CD14-positive monocyte (primary cell): Measurements from ENCODE around the gene STKLD1. TPM values are rescaled to one million over a fixed set of nuclear protein-coding genes. Genes with fewer than 3 reads are reported as not detected.

ENCODE experiments used
- DNase-seq, 3 donors: peaks; one replicate each; pipeline ENCODE4 v3.0.0-alpha.2; 2011 to 2022
- H2AFZ ChIP-seq: 2 replicates; pipeline ENCODE4 v1.6.0; 2012; ENCODE audit warnings: mild to moderate bottlenecking, low read depth, low read length, inconsistent platforms; ENCODE audit not compliant: insufficient read depth, poor library complexity, severe bottlenecking
- H3K27ac ChIP-seq, 2 donors: 1 replicate in 1 of 2; 2 replicates in 1 of 2; pipeline ENCODE4 v1.5.1; 2012 to 2013; ENCODE audit warnings: low read length in 2 of 2, control low read depth in 1 of 2, inconsistent platforms in 1 of 2, low read depth in 1 of 2, mild to moderate bottlenecking in 1 of 2
- H3K27me3 ChIP-seq, 2 donors: one replicate each; pipeline versions ENCODE4 v1.6.0 to v1.6.1; 2011 to 2013; ENCODE audit warnings: low read length in 2 of 2; ENCODE audit not compliant: control insufficient read depth in 2 of 2, insufficient read depth in 2 of 2
- H3K36me3 ChIP-seq, 2 donors: replicated peaks in 1 of 2; 1 replicate in 1 of 2; 2 replicates in 1 of 2; pipeline versions ENCODE4 v1.5.1 to v1.6.1; 2012 to 2013; ENCODE audit warnings: low read length in 2 of 2, control low read depth in 1 of 2, inconsistent platforms in 1 of 2, mild to moderate bottlenecking in 1 of 2; ENCODE audit not compliant: insufficient read depth in 2 of 2, control insufficient read depth in 1 of 2
- H3K4me1 ChIP-seq, 2 donors: 1 replicate in 1 of 2; 2 replicates in 1 of 2; pipeline versions ENCODE4 v1.5.1 to v1.6.1; 2012 to 2013; ENCODE audit warnings: low read length in 2 of 2, control low read depth in 1 of 2, inconsistent platforms in 1 of 2, mild to moderate bottlenecking in 1 of 2, moderate library complexity in 1 of 2; ENCODE audit not compliant: insufficient read depth in 2 of 2, control insufficient read depth in 1 of 2
- H3K4me2 ChIP-seq: replicated peaks from 2 replicates; pipeline ENCODE3; 2012; ENCODE audit warnings: low read length, moderate library complexity, mild to moderate bottlenecking; ENCODE audit not compliant: poor library complexity, severe bottlenecking; ENCODE audit errors: extremely low read depth
- H3K4me3 ChIP-seq, 3 experiments: fragments of 200-600 bp in 1 of 3; sonication (generic) in 1 of 3; replicated peaks in 1 of 3; 1 replicate in 2 of 3; 2 replicates in 1 of 3; pipeline ENCODE4 v1.5.1; 2011 to 2013; ENCODE audit warnings: low read length in 3 of 3, mild to moderate bottlenecking in 3 of 3, control low read depth in 2 of 3, low read depth in 2 of 3, inconsistent platforms in 1 of 3, moderate library complexity in 1 of 3
- H3K79me2 ChIP-seq: 2 replicates; pipeline ENCODE4 v1.6.0; 2012; ENCODE audit warnings: mild to moderate bottlenecking, control low read depth, inconsistent platforms, low read length, moderate library complexity; ENCODE audit not compliant: insufficient read depth
- H3K9ac ChIP-seq: 2 replicates; pipeline ENCODE4 v1.6.0; 2017; ENCODE audit warnings: low read length, mild to moderate bottlenecking; ENCODE audit not compliant: insufficient read depth, poor library complexity, severe bottlenecking
- H3K9me3 ChIP-seq, 2 donors: replicated peaks in 1 of 2; 1 replicate in 1 of 2; 2 replicates in 1 of 2; pipeline versions ENCODE4 v1.5.1 to v1.6.1; 2012 to 2013; ENCODE audit warnings: low read length in 2 of 2, control low read depth in 1 of 2; ENCODE audit not compliant: control insufficient read depth in 1 of 2, insufficient read depth in 1 of 2
- H4K20me1 ChIP-seq: 2 replicates; pipeline ENCODE4 v1.6.0; 2012; ENCODE audit warnings: mild to moderate bottlenecking, low read length, control low read depth, moderate library complexity; ENCODE audit not compliant: insufficient read depth
- H3K27ac Mint-ChIP-seq, 7 donors: one replicate each; pipeline ENCODE4 v1.8.0; 2020; ENCODE audit warnings: mild to moderate bottlenecking in 7 of 7, mixed read lengths in 7 of 7, moderate library complexity in 6 of 7, inconsistent platforms in 2 of 7
- H3K27me3 Mint-ChIP-seq, 3 donors: one replicate each; pipeline ENCODE4 v1.8.0; 2021 to 2022; ENCODE audit warnings: low read depth in 3 of 3, mild to moderate bottlenecking in 3 of 3, mixed read lengths in 3 of 3, moderate library complexity in 3 of 3, inconsistent platforms in 1 of 3
- H3K36me3 Mint-ChIP-seq, 2 donors: one replicate each; pipeline ENCODE4 v1.8.0; 2020; ENCODE audit warnings: mixed read lengths in 2 of 2, inconsistent platforms in 1 of 2, mild to moderate bottlenecking in 1 of 2
- H3K4me1 Mint-ChIP-seq: one replicate; pipeline ENCODE4 v1.8.0; 2020; ENCODE audit warnings: mild to moderate bottlenecking, mixed read lengths
- H3K4me3 Mint-ChIP-seq, 2 donors: one replicate each; pipeline ENCODE4 v1.8.0; 2020; ENCODE audit warnings: mild to moderate bottlenecking in 2 of 2, mixed read lengths in 2 of 2, moderate library complexity in 1 of 2
- H3K9me3 Mint-ChIP-seq, 7 donors: one replicate each; pipeline ENCODE4 v1.8.0; 2020 to 2022; ENCODE audit warnings: mixed read lengths in 7 of 7, mild to moderate bottlenecking in 6 of 7, moderate library complexity in 6 of 7, inconsistent platforms in 2 of 7
- CTCF ChIP-seq: fragments of 200-600 bp; IDR thresholded peaks from one replicate; pipeline ENCODE4 v1.8.0; 2022; ENCODE audit warnings: antibody characterized with exemption, mild to moderate bottlenecking
- WGBS: methylation state at CpG from one replicate; pipeline ENCODE4 v1.1.5; 2013; ENCODE audit warnings: missing lambda C conversion rate; ENCODE audit not compliant: insufficient coverage; 5-methylcytosine and 5-hydroxymethylcytosine counted together
- intact Hi-C, 2 donors: fragments of 100-400 bp; cut with micrococcal nuclease; formaldehyde crosslinking; loops; one replicate each; pipeline versions ENCODE4 v1.15.0 to v1.15.1; 2023
- polyA plus RNA-seq, 3 donors: library from polyadenylated mRNA; depleted of rRNA in 1 of 3; unstranded in 2 of 3; stranded (reverse) in 1 of 3; fragments of 300-500 nt in 2 of 3; fragments of >200 nt in 1 of 3; fragmentation: Illumina TruSeq in 2 of 3; gene quantifications; 1 replicate in 2 of 3; 2 replicates in 1 of 3; pipeline ENCODE4 v1.2.3, GENCODE V29; 2012 to 2021

STKLD1 gene
- polyA plus RNA-seq, 3 donors, result 0.27 TPM; not detected in 2

DNA sequence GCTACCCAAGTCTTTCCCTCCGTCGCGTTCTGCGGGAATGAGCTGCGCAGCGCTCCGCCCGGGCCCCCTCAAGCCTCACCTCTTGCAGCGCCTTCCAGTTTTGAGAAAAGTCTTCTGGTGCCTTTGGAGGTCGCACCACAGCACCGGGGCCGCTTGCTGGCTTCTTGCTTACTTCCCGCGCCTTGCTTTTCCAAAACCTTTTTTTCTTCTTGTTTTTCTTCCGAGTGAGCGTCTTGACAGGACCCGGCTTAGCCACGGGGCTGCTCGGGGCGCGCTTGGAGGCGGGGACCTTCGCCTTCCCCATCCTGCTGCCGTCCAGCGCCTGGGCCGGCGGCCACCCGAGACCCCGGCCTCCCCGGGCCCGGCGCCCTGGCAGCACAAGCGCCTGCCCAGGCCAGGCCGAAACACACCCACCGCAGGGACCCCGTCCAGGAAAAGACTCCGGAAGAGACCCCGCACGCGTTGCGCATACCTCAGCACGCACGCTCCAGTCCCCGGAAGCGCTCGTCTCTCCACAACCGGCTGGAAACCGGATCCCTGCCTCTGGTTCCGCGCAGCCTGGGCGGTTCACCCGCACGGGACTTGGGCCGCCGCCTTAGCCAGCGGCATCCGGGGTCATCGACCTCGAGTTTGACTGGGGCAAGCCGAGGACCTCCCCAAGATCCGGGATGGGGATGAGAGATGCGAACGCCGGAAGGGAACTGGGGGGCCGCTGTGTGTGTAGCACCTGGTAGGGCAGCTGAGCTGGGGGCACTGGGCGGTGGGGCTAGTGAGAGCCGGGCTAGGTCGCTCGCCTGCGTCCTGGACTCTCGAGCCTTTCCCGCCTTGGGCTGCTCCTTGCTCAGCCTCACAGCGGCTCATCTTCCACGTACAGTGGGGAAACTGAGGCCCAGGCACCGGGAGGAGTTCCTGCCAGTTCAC lies 41.6 kb downstream of the STKLD1 start, which contains the start of gene REXO4:
Gene REXO4 (minus strand): TSS at position 470 of the 921 bp plus-strand sequence. CDS start 166 bp downstream, at position 304.
- WGBS, result under 1% methylated on average over 72 of the region's 75 CpGs
- peaks cover 24 to 31% of the 10 kb centered on the region in 2 donors for H3K36me3 Mint-ChIP-seq
- no peaks in the 10 kb centered on the region for H3K27me3 ChIP-seq
- H3K9me3 ChIP-seq, result no peaks in the 10 kb centered on the region
- peaks cover 38% of the 10 kb centered on the region for H3K79me2 ChIP-seq
- peaks cover 27% of the 10 kb centered on the region for H4K20me1 ChIP-seq
- peaks cover 21 to 26% of the 10 kb centered on the region in 2 donors for H3K4me1 ChIP-seq
- peak within 1 kb of the TSS; percentile 91 for H3K4me2 ChIP-seq
- no peak for TF ChIP-seq CTCF
- peak within 1 kb of the TSS; percentile 84 for H3K9ac ChIP-seq
- H3K9me3 Mint-ChIP-seq, result peaks cover 0 to 8% (median 0%) of the 10 kb centered on the region in 7 donors
- peak; percentile 75 to 78 (median 77) for DNase-seq
- intact Hi-C loops, result loop anchor here (5.0 kb wide), 2 partner anchors 60 to 80 kb away; partner anchors contain the start of genes SLC2A6 (in 1 of the 2) and SURF6 (in 1 of the 2)
- peak within 1 kb of the TSS; percentile 58 to 94 (median 83) for H3K4me3 ChIP-seq
- H3K36me3 ChIP-seq, result peaks cover 19 to 32% of the 10 kb centered on the region in 2 donors
- H2AFZ ChIP-seq, result peak within 1 kb of the TSS; percentile 96
- peak within 1 kb of the TSS; percentile 73 to 93 (median 86) for H3K27ac Mint-ChIP-seq
- peaks cover 0 to 4% (median 1%) of the 10 kb centered on the region in 3 donors for H3K27me3 Mint-ChIP-seq
- peak within 1 kb of the TSS; percentile 92 to 96 for H3K4me3 Mint-ChIP-seq
- H3K27ac ChIP-seq, result peak within 1 kb of the TSS; percentile 75 to 82
- peaks cover 34% of the 10 kb centered on the region for H3K4me1 Mint-ChIP-seq

DNA sequence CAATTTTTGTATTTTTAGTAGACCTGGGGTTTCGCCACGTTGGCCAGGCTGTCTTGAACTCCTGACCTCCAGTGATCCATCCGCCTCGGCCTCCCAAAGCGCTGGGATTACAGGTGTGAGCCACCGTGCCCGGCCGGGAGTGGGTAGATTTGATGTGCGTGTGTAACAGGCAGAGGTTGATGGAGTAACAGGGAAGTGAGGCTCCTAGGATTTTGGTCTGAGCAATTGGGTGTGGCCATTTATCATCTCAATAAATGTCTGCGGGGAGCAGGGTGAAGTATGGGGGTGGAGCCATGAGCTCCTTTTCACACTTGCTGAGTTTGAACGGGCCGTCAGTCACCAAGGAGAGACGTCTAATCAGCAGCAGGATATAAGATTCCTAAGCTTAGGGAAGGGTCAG lies 42.8 kb downstream of the STKLD1 start:
- H3K4me2 ChIP-seq, result no peak overlapping the region
- 97% methylated on average over 12 of the region's 13 CpGs for WGBS
- H3K27ac ChIP-seq, result no peak overlapping the region
- H3K27me3 ChIP-seq, result no peaks in the 10 kb centered on the region
- peaks cover 7 to 19% of the 10 kb centered on the region in 2 donors for H3K36me3 ChIP-seq
- DNase-seq, result no peak
- peaks cover 34% of the 10 kb centered on the region for H3K4me1 Mint-ChIP-seq
- H3K4me3 Mint-ChIP-seq, result no peak overlapping the region
- H3K9ac ChIP-seq, result no peak overlapping the region
- no peak overlapping the region for H2AFZ ChIP-seq
- H3K4me3 ChIP-seq, result no peak overlapping the region
- H4K20me1 ChIP-seq, result peaks cover 20% of the 10 kb centered on the region
- H3K36me3 Mint-ChIP-seq, result peaks cover 13 to 19% of the 10 kb centered on the region in 2 donors
- no peaks in the 10 kb centered on the region for H3K9me3 ChIP-seq
- peak overlapping the region in 2 of 7 donors; percentile 20 to 48 for H3K27ac Mint-ChIP-seq
- H3K4me1 ChIP-seq, result peaks cover 21 to 26% of the 10 kb centered on the region in 2 donors
- H3K79me2 ChIP-seq, result peaks cover 37% of the 10 kb centered on the region
- H3K27me3 Mint-ChIP-seq, result peaks cover 0 to 4% (median 1%) of the 10 kb centered on the region in 3 donors
- no peak for TF ChIP-seq CTCF
- intact Hi-C loops, result loop anchor here (5.0 kb wide), 2 partner anchors 58 to 82 kb away; partner anchors contain the start of genes SLC2A6 (in 1 of the 2) and SURF6 (in 1 of the 2)
- H3K9me3 Mint-ChIP-seq, result peaks cover 0 to 8% (median 0%) of the 10 kb centered on the region in 7 donors
